HG03460 (cell line): Measurements from ENCODE around the gene DENND1B.
A peak's percentile ranks its signal among the peaks of the same experiment; 100 is the strongest.

Experiments used
- ATAC-seq: cut with Tn5 transposase; IDR thresholded peaks from one replicate; pipeline ENCODE4 v1.9.1; 2021; ENCODE audit not compliant: unreplicated experiment

Gene DENND1B, protein sequence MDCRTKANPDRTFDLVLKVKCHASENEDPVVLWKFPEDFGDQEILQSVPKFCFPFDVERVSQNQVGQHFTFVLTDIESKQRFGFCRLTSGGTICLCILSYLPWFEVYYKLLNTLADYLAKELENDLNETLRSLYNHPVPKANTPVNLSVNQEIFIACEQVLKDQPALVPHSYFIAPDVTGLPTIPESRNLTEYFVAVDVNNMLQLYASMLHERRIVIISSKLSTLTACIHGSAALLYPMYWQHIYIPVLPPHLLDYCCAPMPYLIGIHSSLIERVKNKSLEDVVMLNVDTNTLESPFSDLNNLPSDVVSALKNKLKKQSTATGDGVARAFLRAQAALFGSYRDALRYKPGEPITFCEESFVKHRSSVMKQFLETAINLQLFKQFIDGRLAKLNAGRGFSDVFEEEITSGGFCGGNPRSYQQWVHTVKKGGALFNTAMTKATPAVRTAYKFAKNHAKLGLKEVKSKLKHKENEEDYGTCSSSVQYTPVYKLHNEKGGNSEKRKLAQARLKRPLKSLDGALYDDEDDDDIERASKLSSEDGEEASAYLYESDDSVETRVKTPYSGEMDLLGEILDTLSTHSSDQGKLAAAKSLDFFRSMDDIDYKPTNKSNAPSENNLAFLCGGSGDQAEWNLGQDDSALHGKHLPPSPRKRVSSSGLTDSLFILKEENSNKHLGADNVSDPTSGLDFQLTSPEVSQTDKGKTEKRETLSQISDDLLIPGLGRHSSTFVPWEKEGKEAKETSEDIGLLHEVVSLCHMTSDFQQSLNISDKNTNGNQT

DNA sequence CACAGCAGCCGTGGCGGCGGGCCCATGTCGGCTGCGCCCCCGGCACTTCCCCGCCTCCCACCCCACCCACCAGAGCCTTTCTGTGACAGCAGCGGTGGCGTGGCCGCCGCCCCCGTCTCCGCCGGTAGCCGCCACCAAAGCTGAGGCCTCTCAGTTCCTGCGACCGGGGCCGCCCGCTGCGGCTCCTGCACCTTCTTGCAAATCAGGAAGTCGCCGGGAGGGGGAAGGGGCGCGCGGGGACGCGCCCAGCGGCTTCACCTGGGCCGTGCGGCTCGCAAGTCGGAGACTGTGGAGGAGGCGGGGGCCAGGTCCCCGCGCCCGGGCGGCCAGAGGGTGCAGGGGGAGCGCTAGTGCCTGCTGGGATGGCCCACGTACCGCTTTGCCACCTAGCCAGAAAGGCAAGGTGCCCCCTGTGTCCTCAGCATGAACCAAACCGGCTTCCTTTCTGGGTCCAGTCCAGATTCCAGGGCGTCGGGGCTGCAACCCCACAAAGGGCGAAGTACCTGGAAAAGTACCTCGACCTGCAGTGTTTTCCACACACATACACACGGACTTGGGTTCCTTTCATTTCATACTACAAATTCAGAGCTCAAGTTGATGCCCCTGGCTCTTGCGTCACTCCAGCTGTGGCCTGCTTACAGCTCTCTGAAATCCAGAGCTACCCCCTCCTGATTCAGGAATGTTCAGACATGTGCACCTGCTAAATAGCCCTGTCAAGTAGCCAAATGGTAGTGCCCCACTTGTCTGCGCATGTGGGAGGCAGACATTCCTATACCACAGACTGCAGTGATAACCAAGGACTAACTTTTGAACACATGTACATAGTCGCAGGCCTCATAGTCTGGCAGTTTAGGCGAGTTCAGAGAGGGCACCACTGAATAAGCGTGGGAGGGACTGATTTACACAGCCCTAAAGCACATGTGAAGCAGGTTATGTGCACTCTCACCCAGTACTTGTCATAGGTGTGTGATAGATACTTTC lies at the start of gene DENND1B:
Gene DENND1B, minus strand, starts transcription at position 199 of the 981 bp plus-strand sequence. CDS start 325 bp downstream, outside the sequence.
- peak; percentile 72 for ATAC-seq

DNA sequence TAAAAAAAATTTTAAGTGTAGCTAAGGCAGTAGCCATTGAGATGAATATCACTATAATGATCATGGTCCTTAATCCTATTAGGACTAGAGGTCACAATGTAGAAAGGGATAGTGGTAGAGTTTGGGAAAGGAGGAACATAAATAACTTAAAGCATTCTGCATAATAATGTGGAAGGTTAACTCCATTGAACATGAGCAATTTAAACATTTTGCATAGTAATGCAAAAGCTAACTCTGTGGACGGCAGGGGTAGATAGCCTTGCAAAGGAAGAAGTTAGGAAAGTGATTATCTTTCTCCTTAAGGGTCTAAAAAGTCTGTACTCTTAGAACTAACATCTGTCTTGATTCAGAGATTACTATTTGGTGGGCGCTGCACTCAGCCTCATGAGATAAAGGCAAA lies 39.0 kb upstream of the DENND1B start:
- ATAC-seq: no peak

DNA sequence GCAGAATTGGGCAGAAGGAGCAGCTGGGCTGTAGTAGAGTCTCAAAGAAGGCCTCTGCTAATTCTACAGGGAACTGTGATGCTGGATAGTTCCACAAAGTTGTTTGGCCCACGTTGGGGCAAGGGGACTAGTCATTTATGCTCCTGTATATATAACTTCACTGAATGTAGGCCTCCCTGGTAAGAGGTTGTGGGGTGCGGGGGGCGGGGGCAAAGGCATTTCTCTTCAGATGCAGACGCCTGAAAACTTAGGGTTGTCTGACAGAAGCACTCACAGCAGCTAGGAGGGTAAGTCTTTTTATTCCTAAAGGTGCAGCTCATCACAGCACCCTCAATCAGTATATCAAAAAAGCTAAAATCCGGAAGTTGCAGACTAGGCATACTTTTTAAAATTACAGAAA lies 38.5 kb upstream of the DENND1B start:
- no peak for ATAC-seq

DNA sequence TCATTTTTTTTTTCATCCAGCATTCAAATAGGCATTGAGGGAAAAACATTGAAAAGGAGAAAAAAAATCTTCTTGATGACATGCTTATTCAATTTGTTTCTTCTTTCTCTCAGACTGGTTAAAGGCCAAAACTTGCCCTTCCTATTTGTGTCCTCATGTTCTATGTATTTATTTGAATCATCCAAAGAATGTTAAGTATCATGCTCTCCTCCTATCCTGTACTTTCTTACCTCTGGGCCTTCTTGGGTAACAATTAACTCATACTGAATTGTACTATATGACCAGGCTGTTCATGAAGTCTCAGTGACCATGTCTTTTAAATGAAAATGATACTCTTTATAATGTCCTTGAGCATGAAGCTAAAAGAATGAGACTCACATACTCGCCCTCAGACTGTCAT lies 36.5 kb upstream of the DENND1B start:
- ATAC-seq: no peak

DNA sequence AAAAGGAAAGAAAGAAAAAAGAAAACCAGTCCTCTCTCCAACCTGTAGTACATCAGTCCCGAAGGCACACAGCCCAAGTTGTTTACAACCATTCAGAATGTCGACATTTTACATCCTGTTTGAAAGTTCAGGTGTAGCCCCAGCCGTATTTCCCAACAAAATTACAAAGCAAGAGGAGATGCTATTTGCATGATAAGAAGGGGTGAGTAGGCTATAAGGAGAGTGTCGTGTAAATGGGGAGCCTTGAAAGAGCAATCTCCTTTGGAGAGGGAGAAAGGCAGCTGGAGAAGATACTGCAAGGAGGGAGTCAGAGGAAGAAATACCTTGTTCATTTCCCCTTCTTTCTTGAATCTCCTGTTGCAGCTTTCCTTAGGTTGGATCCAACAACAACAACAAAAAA lies 35.5 kb upstream of the DENND1B start:
- ATAC-seq: no peak

DNA sequence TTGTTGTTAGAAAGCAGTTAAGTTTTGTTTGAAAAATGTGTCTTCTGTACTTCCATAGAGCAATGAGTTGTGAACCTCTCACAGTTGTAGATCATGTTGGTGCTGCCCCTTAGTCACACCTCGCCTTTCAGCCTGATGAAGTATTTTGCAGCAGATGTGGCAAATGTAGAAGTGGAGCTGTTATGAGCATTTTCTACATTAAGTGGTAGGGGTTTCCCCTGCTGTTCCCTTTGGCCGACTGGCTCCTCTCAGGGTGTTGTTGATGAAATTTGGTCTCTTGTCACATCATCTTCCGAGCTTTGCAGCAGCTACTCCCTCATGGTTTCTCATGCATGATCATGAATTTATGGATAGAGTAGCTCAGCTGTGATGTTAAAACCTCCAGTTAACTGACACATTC lies 33.6 kb upstream of the DENND1B start:
- ATAC-seq: no peak

DNA sequence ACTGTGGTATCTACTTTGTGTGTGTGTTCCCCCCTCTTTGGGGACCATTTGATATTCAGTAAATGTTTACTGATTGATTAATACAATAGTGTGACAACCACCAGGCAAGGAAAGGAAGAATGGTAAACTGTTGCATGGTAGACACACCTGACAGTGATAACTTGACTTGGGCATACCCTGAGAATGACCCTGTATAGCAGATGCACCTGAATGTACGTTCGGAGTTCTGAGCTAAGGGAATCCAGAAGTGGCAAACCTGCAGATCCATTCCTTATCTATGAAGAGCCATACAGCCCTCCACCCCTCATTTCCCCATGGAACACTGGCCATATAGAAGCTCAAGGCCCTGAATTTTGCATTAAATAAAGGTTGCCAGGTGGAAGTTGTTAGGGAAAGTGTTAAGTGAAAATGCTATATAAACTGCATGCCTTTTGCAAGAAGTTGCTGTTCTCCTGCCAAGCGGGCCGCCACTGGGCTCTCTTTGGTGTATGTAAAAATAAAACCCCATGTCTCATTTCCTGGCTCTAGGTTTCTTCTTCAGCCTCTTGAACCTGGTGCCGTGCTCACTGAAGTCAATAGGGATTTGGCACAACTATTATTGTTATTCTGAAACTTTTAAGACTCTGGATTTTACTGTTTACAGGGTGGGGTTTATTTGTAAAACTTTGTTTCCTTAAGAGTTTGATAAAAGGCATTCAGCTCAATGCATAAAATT lies 32.6 kb upstream of the DENND1B start:
- ATAC-seq: no peak

DNA sequence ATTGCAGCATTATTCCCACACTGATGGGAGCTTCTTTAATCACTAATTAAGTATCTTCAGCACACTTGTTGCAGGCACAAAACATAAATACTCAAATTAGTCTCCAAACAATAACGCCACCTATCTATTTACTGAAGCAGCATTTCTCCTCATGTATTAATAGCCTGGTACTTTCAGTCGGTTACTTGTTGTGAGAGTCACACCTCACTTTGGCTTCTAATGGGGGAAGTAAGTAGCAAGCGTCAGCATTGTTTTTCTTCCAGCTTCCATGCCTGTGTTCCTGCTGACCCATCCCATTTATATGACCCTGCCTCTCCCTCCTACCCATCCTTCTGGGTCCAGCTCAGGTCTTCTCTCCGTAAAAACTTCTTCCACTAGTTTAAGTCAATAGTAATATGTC lies 31.9 kb upstream of the DENND1B start:
- ATAC-seq: peak; percentile 57

DNA sequence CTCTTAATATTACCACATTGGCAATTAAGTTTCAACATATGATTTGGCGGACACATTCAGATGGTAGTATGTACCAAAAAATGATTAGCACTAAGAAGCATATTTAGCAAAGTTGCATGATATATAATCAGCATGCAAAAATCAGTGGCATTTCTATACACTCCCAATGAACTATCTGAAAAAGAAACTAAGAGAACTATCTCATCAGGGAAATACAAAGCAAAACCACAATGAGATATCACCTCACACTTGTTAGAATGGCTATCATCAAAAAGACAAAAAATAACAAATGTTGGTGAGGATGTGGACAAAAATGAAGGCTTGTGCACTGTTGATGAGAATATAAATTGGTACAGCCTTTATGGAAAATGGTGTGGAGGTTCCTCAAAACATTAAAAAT lies 31.4 kb upstream of the DENND1B start:
- no peak for ATAC-seq

DNA sequence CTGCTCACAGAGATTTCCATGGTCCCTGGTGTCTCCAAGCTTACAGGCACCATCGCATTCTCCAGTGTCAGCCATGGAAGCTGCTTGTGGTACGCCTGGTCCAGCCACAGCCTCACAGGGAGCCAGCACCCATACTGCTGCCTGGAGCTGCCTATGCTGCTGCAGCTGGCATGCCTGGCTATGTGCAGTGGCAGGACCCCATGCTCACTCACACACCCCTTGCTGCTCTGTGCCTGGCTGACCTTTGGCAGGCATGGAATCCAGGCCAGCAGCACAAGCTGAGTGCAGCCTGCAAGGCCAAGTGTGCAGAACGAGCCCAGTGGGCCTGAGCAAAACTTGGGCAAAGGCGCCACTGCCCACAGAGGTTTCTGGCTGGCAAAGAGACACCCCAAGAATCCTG lies 26.4 kb upstream of the DENND1B start:
- no peak for ATAC-seq

DNA sequence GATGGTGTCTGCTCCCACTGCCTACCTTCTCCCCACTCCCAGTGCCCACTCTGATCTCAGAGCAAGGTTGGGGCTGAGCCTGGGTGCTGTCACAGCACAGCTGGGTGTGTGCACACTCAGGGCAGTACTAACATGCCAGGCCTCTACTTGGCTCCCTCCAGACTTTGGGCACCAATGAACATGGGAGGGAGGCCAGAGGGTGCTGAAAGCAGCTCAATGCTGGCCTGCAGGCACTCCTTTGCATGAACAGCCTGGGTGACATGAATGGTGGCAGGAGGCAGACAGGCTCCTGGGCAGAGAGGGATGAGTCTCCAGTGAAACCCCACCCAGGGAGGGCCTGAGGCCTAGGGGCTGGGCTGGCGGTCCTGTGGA lies 25.8 kb upstream of the DENND1B start:
- no peak for ATAC-seq

DNA sequence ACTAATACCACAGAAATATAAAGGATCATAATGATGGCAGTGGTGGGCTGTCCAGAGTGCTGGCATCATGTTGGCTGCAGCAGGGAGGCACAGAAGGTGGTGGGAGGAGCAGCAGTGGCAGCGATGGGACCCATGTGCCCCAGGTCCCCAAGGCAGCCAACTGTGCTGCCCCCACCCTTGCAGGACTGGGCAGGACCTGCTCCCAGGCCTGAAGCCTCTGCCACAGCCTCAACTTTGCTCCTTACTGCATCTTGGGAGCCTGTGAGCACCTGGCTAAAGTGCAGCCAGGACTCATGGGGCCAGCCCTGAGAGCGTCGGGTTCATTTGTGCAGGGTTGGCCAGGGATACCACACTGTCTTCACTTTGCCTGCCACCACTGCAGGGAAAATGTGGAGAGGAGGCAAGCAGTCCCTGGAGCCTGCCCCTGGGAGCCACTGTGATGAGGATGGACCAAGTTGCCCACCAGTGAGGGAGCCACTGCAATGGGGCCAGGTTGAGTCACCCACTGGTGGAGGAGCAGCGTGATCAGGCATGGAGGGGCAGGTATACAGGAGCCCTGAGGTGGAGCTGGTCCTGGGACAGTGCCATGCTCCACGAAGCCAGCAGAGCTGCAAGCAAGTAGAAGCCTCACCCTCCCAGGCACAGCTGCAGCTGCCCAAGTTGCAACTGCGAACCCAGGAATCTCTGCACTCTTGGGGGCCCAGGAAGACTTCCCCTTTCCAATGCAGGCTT lies 25.3 kb upstream of the DENND1B start:
- ATAC-seq: no peak

DNA sequence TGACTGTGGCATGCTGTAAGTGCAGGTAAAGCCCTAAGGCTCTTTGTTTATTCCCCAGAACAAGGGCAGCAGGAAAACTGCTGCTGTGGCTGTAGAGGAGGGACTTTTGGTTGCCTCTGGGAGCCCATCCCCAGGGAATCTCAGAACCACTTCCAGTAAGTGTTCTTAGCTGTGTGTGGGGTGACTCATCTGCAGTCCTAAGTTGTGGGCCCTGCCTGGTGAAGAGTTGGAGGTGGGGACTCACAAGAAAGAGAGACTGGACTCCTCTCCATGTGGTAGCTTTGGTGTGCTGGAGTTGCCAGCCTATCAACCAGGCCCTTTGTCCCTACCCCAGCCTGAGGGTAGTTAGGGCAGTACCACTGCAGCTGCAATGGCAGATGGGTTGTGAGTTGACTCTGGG lies 24.0 kb upstream of the DENND1B start:
- no peak for ATAC-seq

DNA sequence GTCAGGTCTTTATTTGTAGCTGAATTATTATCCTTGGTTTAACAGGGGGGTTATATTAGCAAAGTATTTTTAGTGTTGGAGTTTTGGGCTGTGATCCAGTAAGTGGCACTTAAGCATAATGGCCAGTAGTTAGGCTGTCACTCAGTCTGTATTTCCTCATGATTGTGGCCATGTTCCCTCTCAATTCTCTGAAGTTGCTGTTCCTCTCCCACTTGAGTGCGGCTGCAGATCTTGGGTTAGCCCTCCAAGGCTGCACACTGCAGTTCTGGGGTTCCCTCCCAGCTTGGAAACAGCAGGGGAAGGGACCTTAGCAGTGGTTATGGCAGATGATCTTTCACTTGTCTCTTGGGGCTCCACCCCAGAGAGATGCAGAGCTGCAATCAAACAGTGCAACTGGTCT lies 23.2 kb upstream of the DENND1B start:
- no peak for ATAC-seq

DNA sequence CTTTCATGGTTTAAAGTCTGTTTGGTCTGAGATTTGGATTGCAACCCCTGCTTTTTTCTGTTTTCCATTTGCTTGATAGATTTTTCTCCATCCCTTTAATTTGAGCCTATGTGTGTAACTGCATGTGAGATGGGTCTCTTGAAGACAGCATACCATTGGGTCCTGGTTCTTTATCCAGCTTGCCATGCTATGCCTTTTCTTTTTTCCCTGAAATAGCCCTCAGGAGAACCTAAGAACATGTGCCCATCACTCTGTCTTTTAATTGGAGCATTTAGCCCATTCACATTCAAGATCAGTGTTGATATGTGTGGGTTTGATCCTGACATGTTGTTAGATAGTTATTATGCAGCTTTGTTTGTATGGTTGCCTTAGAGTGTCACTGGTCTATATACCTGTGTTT lies 21.7 kb upstream of the DENND1B start:
- ATAC-seq: no peak

DNA sequence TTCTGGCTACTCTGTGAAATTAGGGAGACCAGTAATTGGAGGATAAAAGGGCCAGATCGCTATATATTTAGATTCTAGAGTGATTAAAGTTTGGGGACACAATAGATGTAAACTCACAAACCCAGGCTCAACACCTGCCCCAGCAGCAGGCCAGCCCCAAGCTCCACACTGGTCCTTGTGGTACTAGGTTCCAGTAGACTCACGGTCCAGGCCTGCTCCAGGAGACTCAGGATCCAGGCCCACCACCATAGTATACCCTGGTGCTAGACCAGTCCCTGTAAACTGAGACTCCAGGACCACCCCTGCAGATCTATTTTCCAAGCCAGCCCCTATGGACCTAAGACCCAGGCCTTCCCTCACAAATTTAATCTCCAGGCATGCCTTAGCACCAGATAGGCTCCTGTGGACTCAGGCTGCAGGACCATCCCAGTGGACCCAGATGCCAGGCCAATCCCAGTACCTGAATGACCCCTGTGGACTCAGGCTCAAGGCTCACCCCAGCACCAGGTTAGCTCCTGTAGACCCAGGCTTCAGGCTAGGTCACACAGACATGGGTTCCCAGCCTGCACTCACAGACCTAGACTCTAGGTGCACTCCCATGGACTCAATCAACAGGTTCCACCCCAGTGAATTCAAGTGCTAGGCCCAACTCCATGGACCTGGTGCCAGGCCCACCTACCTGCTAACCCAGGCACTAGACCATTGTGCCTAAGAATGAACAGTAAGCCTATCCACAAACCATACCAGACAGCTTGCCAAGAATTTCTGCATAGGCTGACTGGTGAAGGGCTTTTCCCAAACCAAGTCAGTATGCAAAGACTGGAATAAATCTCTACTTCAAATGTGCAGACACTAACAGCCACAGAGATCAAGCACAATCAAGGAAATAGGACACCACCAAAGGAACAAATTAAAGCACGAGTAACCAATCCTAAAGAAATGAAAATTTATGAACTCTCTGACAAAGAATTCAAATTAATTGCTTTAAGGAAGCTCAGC lies 13.8 kb upstream of the DENND1B start:
- ATAC-seq: no peak

DNA sequence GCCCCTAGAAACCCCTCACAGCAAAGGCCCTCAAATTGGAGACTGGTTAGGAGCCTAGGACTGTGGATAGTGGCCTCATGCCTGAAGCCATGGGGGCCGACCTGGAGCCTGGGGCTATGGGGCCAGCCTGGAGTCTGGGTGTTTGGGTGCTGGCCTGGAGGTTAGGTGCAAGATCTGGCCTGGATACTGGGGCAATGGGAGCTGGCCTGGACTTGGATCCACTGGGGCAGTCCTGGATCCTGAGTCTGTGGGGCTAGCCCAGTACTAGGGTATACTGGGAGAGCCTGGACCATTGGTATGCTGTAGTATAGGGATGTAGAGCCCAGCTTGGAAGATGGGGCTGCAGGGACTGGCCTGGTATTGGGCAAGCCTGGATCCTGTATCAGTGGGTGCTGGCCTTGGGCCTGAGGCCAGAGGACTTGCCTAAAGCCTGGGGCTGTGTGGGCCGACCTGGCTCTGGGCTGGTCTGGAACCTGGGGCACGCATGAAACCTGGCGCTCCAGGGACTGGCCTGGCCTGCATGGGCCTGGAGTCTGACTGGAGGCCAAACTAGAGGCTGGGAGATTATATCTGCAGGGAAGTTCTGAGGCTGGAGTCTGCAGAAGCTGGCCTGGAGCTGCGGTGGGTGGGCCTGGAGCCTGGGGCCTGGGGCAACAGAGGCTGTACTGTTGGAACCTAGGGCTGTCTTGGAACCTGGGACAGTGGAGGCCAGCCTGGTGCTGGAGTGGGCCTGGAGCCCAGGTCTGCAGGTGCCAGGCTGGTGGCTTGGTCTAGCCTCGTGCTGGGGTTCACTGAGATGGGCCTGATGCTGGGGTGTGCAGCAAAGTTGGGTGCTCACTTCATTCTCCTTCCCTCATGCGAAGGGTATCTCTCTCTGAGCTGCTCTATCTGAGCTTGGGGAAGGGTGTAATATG lies 12.6 kb upstream of the DENND1B start:
- no peak for ATAC-seq

DNA sequence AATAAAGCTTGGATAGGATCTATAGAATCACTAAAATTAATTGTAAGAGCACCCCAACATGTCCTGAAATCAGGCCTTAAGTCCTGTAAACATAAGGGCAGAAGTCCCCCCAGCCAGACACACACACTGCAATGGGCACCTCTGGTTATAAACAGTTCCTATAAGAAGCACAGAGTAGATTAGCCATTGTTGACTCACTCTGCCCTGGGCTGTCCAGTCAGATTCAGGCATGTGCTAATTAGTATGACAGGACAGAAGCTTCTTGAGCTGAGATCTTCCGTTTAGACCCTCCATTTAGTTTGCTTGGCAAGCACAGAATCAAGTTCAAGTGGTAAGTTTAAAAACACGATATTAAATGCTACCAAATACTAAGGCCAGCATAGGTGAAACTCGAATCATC lies 11.8 kb upstream of the DENND1B start:
- ATAC-seq: no peak
